NCI-H82 treated with DMSO at 0.1 percent for 48 hours (cell line): ENCODE measurements around the gene ARNT2.
"Not testable (repeated sequence)": the region's sequence is repeated elsewhere in the genome, so short reads cannot be mapped to it uniquely, and the experiment has no call there.

Experiments used
- DNase-seq: peaks from one replicate; lab custom pipeline; 2025; ENCODE audit not compliant: unreplicated experiment; lab: John Stamatoyannopoulos, UW

ARNT2 gene

GRCh38 chr15:80643431-80643951 lies 239.3 kb downstream of the ARNT2 start:
- DNase-seq = no peak

- no peak for DNase-seq
Observed at GRCh38 chr15:80645494-80646065, 241.4 kb downstream of the ARNT2 start.

GRCh38 chr15:80647424-80647823 lies 243.2 kb downstream of the ARNT2 start:
- not testable (repeated sequence) for DNase-seq
